Measurements from ENCODE around the gene SAMSN1. TPM values are rescaled to one million over a fixed set of nuclear protein-coding genes. Genes with fewer than 3 reads are reported as not detected.

Gene SAMSN1
- total RNA-seq, 4 donors from 2014 or later = 1.0 to 13.5 (median 4.2) TPM

- no peaks in the 10 kb centered on the region for H3K4me1 ChIP-seq
- no peak for ATAC-seq
- H3K4me3 ChIP-seq = no peak overlapping the region
- H3K9me3 ChIP-seq = no peaks in the 10 kb centered on the region
- TF ChIP-seq EP300 (IDR thresholded peaks at IDR 0.05) (no peak), POLR2AphosphoS5 (IDR thresholded peaks at IDR 0.05) (no peak), POLR2A (IDR thresholded peaks at IDR 0.05) (no peak), CTCF (IDR thresholded peaks at IDR 0.05) (no peak)
- no peak overlapping the region for H3K27ac ChIP-seq
- no peaks in the 10 kb centered on the region for H3K27me3 ChIP-seq
- H3K36me3 ChIP-seq = no peaks in the 10 kb centered on the region
- 83% methylated on average over 4 to 6 of the region's 6 CpGs for WGBS, 2 donors (ENCODE audit: low coverage in 1 of 2)
These were observed 12.4 kb downstream of the SAMSN1 start for GRCh38 chr21:14533499-14534428.

GRCh38 chr21:14531757-14532316 lies 14.3 kb downstream of the SAMSN1 start:
- no peaks in the 10 kb centered on the region for H3K9me3 ChIP-seq
- peaks cover 0 to 8% (median 0%) of the 10 kb centered on the region in 3 donors for H3K4me1 ChIP-seq
- H3K4me3 ChIP-seq = no peak overlapping the region
- H3K36me3 ChIP-seq = no peaks in the 10 kb centered on the region
- TF ChIP-seq CTCF (IDR thresholded peaks at IDR 0.05) (no peak), POLR2A (IDR thresholded peaks at IDR 0.05) (no peak)
- 62 to 73% methylated on average over 3 of the region's 3 CpGs for WGBS, 2 donors (ENCODE audit: low coverage in 1 of 2)
- ATAC-seq = no peak
- H3K27me3 ChIP-seq = no peaks in the 10 kb centered on the region
- no peak overlapping the region for H3K27ac ChIP-seq

GRCh38 chr21:14530592-14530991 lies 15.5 kb downstream of the SAMSN1 start:
- no peak for TF ChIP-seq POLR2AphosphoS5 (IDR thresholded peaks at IDR 0.05)
- no peak for TF ChIP-seq EP300 (IDR thresholded peaks at IDR 0.05)
- no peak for TF ChIP-seq POLR2A (IDR thresholded peaks at IDR 0.05)
- no peak for TF ChIP-seq CTCF (IDR thresholded peaks at IDR 0.05)
- no peaks in the 10 kb centered on the region for H3K9me3 ChIP-seq
- ATAC-seq = no peak
- no peaks in the 10 kb centered on the region for H3K36me3 ChIP-seq
- H3K27me3 ChIP-seq = no peaks in the 10 kb centered on the region
- H3K4me1 ChIP-seq = peaks cover 0 to 20% (median 0%) of the 10 kb centered on the region in 3 donors
- H3K4me3 ChIP-seq = no peak overlapping the region
- no peak overlapping the region for H3K27ac ChIP-seq
- WGBS, 2 donors (ENCODE audit: low coverage in 1 of 2) = 79 to 96% methylated on average over 2 of the region's 2 CpGs

- no peak for ATAC-seq
- WGBS, 2 donors (ENCODE audit: low coverage in 1 of 2) = 81 to 82% methylated on average over 2 to 4 of the region's 4 CpGs
- TF ChIP-seq EP300 (IDR thresholded peaks at IDR 0.05) = no peak
- no peak for TF ChIP-seq POLR2AphosphoS5 (IDR thresholded peaks at IDR 0.05)
- no peak for TF ChIP-seq POLR2A (IDR thresholded peaks at IDR 0.05)
- TF ChIP-seq CTCF (IDR thresholded peaks at IDR 0.05) = no peak
These were observed 17.3 kb downstream of the SAMSN1 start for GRCh38 chr21:14528815-14529214.

More at GRCh38 chr21:14528815-14529214, 17.3 kb downstream of the SAMSN1 start:
- peaks cover 0 to 20% (median 0%) of the 10 kb centered on the region in 3 donors for H3K4me1 ChIP-seq
- no peaks in the 10 kb centered on the region for H3K36me3 ChIP-seq
- H3K27me3 ChIP-seq = no peaks in the 10 kb centered on the region
- H3K9me3 ChIP-seq = no peaks in the 10 kb centered on the region
- no peak overlapping the region for H3K27ac ChIP-seq
- H3K4me3 ChIP-seq = no peak overlapping the region

Data from gastroesophageal sphincter (tissue), 4 donors.